GM18505 (cell line): ENCODE measurements around the gene ZNRF1.

Experiments
- ATAC-seq: cut with Tn5 transposase; IDR thresholded peaks from one replicate; pipeline ENCODE4 v1.9.1; 2021; ENCODE audit not compliant: unreplicated experiment
- POLR2A ChIP-seq: IDR thresholded peaks from 4 replicates; pipeline ENCODE4 v1.6.1; 2011; ENCODE audit warnings: borderline replicate concordance; ENCODE audit not compliant: insufficient read depth, insufficient read length; ENCODE audit errors: extremely low read depth

The ZNRF1 gene

DNA sequence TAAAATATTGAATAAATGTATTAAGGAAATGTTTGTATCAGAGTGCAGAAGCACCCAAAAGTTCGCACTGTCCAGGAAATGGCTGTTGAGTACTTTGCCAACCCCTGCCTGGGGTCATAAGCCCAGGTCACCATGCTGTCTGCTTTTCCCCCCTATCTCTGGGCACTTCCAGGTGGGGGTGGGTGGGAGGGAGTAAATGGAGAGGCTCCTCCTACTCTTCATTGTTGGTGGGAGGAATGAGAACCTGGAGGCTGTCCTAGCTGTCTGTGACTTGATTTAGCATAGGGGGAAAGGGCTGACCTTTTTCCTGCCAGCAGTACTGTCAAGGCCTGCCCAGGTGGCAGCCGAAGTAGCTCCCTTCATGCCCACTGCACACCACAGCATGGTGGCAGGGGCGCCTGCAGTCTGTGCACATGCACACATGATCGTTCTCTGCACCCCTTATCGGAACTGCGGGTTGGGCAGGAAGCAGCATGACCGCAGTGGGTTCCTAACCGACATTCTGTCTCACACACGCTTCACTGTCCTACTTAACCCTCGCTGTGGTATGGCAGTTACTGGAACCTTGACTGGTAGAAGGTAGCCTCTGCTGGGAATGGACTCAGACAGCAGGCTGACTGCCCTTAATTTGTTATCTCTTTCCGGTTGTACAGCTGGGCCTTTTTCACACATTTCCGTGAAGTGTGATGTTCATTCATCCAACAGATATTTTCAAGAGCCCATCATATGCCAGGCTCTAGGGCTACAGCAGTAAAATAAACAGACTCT is 76.3 kb downstream of the ZNRF1 start:
- TF ChIP-seq POLR2A = no peak
- peak; percentile 96 for ATAC-seq

DNA sequence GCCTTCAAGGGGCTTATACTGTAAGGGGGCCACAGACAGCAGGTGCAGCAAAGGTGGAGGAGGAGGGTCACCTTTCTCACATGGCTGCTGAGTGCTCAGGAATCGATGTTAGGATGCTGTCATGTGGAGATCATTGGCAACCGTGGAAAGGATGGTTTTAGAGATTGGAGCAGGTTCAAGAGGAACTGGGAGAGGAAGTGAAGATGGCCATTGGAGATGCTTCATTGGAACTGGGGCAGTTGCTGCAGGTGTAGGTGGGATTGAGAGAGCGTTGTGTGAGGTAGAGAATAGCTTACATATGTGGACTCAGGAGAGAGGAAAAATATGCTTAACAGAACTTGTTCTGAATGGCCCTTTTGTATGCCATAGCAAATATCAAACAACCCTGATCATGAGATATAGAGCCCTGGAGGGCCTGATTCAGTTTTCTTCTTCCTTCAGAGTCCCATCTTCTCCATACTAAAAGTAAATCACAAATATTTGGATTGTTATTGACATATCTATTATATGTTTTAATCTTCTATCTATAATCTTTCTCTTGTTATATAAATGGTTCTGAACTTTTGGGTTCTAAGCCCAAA is 77.0 kb downstream of the ZNRF1 start:
- TF ChIP-seq POLR2A = no peak
- ATAC-seq = peak; percentile 11

DNA sequence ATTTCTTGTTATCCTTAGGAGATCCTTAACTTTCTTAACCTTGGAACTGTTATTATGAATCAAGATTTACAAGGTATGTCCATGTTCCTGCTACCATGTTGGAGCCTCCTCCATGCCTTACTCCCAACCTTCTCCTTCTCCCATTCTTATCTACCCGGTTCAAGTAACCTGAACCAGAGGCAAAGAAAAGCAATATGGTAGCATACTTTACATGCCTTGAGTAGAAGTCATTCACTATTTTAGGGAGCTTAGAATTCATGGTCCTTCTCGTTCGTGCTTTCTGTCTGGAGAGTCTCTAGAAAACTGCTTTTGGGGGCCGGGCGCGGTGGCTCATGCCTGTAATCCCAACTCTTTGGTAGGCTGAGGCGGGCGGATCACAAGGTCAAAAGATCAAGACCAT is 80.1 kb downstream of the ZNRF1 start:
- no peak for ATAC-seq
- no peak for TF ChIP-seq POLR2A

DNA sequence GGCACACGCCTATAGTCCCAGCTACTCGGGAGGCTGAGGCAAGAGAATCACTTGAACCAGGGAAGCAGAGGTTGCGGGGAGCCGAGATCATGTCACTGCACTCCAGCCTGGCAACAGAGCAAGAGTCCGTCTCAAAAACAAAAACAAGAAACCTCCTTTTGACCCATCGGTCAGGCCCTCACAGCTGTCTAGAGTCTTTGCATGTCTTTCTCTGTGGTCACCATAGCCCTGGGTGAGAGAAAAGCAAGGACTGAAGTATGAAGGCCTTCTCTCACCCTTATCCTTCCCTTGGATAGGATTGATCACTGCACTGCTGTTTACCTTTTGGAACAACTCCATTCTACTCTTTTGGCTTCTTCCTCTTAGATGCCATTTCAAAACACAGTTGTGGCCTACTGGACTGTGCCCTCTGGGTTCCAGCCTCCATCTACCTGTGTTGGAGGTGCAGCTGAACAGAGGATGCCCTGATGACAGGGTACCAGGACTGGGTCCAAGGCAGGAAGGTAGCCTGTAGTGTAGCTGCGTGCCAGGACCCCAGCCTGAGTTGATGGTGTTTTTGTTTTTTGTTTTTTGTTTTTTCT is 80.6 kb downstream of the ZNRF1 start:
- no peak for TF ChIP-seq POLR2A
- ATAC-seq = no peak

DNA sequence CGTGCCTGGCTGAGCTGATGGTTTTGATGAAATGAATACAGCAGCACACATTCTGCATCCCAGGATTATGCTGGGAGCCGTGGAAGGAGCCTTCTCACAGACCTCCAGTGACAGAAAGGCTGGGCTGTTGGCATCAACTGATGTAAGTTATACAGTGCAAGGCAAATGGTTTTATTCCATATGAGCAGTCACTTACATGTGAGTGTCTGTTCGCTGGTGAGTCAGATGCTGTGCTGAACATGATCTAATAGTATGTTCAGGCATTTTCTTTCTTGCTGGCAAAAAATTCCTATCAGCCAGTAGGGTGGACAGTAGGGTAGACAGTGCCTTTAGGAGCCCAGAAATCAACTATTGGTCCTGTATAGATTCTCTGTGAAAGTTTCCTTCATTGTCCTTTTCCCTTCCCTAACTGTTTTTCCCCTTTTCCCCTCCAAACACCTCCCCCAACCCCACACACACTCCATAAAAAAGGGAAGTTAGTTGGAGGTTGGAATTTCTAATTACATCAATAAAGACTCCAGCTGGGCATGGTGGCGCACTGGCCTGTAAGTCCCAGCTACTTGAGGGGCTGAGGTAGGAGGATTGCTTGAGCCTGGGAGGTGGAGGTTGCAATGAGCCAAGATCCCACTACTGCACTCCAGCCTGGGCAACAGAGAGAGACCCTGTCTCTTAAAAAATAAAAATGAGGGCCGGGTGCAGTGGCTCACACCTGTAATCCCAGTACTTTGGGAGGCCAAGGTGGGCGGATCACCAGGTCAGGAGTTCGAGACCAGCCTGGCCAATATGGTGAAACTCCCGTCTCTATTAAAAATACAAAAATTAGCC is 81.6 kb downstream of the ZNRF1 start:
- TF ChIP-seq POLR2A = no peak
- ATAC-seq = no peak

DNA sequence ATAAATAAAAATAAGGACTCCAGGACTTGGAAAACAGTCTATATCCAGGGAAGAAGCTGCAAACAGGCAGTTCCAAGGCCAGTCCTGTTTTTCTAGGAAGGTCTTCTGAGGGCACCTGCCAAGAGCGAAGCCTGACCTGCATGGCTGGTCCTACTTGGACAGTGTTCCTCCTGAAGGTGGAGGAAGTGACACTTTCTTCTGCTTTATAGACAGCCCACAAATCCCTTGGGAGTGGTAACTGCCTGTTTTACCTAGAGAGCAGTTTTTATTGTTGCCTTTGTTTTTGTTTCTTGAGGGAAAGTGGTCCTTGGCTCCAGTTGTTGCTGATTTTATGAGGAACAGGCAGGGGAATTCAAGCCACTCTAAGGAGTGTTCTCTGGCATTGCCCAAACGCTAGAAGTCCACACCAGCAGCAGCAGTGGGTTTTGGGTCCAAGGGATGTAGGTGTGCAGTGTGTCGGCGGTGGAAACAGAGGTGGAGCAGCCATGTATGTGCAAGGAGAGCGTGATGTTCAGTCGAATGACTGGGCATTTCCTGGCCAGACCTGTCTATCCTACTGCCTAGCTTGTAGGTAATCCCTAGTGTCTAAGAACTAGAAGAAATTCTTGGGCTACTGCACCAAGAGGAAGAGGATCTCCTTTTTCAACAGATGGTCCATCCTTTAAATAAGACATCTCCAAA is 82.5 kb downstream of the ZNRF1 start:
- ATAC-seq = no peak
- no peak for TF ChIP-seq POLR2A

DNA sequence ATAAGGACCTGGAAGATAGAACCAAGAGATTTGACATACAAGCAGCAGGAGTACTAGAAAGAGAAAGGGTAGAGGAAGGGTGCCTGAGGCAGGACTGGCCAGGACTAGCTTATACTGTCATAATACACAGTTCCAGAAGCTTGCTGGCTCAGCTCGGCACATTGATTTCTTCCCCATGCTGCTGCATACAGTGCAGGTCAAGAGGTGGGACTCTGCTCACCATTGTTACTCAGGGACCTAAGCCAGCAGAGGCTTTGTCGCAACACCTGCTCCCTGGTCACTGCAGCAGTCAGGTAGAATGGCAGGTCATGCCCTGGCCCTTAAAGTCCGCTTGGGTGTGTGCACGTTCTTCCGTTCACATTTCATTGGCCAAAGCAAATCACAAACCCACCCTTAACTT is 85.0 kb downstream of the ZNRF1 start:
- no peak for TF ChIP-seq POLR2A

DNA sequence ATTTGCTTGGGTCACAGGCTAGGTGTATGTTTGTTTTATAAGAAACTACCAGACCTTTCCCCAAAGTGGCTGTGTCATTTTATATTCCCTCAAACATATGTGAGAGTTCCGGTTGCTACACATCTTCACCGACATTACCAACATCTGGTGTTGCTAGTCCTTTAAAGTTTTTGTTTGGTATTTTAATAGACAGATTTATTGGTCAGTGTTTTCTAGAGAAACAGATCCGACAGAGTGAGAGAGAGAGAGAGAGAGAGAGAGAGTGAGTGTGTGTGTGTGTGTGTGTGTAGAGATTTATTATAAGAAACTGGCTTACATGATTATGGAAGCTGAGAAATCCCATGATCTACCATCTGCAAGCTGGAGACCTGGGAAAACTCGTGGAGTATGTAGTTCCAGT is 86.7 kb downstream of the ZNRF1 start:
- TF ChIP-seq POLR2A = no peak
- ATAC-seq = no peak

More for the DNA sequence above, 85.0 kb downstream of the ZNRF1 start:
- ATAC-seq = no peak

DNA sequence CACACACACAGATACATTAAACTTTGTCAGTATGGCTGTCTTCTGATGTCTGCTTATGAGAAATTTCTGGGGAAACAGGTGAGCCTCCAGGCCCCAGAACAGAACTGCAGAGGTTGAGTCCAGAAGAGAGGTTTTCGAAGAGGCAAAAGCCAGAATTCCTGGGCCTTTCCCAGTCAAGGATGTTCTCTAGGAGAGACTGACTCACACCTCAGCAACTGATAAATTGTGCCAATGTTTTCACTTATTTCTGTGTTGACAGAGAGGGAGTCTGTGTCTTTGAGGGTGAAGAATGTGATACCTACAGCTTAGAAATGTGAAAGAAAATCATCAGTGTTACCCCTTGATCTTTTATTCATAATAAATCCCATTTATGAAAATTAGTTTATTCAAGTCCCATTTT is 87.5 kb downstream of the ZNRF1 start:
- no peak for TF ChIP-seq POLR2A
- no peak for ATAC-seq

DNA sequence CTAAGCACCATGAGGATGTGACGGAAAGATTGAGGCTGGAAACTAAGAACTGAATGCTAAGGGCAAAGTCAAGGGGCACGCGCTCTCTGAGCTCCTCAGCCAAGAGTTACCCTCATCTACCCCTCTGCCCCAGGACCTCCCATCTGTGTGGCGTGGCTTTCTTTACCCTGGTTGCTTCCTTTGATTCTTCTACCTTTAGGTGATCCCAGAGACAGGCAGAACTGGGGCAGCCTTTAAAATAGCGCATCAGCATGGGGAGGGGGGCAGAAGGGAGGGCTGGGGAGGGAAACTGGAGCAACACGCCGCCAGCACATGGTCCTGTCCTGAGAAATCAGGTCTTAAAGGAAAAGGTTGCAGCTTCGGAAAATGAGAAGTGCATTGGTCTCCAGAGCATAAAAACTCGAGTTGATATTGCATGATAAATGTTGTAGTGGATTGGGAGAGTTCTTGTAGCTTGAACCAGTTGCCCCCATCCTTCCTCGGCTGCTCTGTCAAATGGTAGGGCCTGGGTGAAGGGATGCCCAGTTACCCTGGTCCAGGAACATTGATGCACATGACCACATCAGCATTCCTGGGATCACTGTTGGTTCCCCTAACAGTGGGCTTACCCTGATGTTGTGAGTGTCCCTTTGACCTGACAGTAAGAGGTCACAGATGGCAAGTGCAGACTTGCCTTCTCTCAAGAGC is 88.0 kb downstream of the ZNRF1 start:
- TF ChIP-seq POLR2A = no peak
- ATAC-seq = no peak

DNA sequence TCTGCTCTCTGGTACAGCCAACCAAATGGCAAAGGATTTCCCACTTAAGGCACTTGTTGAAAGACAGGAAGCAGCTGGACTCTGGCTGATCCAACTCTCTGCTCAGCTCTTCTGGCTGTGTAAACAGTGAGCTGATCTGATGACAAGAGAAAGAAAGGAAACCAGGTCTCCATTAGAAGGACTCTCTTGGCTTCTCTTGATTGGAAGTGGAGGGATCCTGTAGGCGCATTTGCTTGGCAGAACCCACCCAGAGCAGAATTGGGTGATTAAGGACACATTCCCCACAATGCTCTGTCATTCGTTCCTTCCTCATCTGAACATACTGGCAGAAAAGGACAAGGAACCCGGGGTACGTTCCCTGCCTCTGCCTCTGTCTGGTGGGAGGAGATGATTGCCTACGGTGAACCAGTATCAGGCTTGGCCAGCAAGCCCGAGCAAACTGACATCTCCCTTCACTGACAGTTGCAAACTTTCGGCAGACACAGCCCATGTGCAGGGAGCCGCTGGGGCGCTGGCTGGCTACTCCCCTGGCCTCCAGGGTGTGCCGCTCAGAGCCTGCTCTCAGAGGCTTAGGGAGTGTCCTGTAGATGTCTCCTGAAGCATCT is 88.7 kb downstream of the ZNRF1 start:
- ATAC-seq = no peak
- no peak for TF ChIP-seq POLR2A

DNA sequence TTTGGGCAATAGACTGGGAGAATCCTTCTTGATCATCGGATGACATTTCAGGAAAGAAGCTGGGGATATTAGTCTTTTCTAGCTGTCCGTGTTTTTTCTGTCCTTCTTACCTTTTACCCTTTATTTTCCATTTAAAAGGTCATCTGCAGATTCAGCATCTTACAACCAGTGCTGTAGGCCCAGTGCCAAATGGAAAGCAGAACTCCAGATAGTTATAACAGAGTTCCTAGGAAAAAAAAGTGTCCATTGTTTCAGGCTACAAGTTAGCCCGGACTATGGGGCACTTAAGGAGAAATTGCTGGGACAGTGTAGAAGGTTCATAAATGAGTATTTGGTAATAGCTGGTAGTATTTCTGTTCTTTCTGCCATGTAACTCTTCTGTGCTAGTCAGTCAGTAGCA is 89.4 kb downstream of the ZNRF1 start:
- ATAC-seq = no peak
- TF ChIP-seq POLR2A = no peak
